ENCODE data around the gene DNAI2. TPM values are rescaled to one million over a fixed set of nuclear protein-coding genes. Genes with fewer than 3 reads are reported as not detected.
A peak's percentile ranks its signal among the peaks of the same experiment; 100 is the strongest.
"Not testable (repeated sequence)": the region's sequence is repeated elsewhere in the genome, so short reads cannot be mapped to it uniquely, and the experiment has no call there.

The DNAI2 gene
- total RNA-seq, 1 experiment from 2014 or later, result 0.26 TPM

DNA sequence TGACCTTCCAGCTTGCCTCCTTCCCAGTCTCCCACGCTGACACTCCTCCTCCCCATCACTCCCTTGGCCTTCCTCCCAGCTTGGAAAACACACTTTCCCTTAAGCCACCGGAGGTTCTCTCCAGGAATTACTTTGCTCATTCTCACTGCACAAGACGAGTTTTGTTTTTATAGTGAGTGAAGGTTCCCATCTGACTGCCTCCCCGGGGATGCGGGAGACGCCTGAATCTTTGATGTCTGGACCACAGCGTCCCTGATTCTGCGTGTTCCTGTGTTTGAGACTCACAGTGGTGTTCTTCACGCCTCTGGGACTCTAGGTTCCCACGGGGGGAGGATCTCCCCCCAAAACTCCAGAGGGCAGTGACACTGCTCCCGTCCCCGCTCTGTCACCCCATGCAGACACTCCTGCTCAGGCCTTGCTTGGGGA is 2.0 kb downstream of the DNAI2 start (continued):
- TF ChIP-seq, protein P1, sequence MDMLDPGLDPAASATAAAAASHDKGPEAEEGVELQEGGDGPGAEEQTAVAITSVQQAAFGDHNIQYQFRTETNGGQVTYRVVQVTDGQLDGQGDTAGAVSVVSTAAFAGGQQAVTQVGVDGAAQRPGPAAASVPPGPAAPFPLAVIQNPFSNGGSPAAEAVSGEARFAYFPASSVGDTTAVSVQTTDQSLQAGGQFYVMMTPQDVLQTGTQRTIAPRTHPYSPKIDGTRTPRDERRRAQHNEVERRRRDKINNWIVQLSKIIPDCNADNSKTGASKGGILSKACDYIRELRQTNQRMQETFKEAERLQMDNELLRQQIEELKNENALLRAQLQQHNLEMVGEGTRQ (CRISPR knock-in tag; IDR thresholded peaks at IDR 0.05), result no peak

DNA sequence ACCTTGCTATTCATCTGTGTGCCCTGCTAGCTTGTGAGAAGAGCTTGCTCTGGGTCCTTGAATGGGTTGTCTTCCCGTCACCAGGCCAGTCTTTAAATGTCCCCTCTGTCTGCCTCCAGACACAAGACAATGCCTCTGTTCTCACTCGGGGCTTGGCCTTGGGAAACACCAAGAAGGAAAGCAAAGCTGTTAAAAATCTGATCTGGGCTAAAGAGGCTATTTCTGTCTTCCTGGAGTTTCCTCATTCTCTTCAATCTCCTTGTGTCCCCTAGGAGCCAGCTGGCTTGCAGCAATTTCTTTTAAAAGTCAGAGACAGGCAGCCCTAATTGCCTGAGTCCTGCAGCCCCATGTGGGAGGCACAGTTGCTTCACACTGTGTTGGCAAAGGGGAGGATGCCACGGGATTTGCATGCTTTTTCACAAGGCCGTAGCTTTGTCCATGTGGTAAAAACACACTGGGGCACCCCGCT is 2.5 kb downstream of the DNAI2 start:
- H3K4me3 Mint-ChIP-seq, result no peak overlapping the region
- DNase-seq (ENCODE audit: low spot score) (no peak), ATAC-seq (no peak)
- peaks cover 35% of the 10 kb centered on the region for H3K27me3 Mint-ChIP-seq (ENCODE audit: low read depth)
- TF ChIP-seq, protein P2, sequence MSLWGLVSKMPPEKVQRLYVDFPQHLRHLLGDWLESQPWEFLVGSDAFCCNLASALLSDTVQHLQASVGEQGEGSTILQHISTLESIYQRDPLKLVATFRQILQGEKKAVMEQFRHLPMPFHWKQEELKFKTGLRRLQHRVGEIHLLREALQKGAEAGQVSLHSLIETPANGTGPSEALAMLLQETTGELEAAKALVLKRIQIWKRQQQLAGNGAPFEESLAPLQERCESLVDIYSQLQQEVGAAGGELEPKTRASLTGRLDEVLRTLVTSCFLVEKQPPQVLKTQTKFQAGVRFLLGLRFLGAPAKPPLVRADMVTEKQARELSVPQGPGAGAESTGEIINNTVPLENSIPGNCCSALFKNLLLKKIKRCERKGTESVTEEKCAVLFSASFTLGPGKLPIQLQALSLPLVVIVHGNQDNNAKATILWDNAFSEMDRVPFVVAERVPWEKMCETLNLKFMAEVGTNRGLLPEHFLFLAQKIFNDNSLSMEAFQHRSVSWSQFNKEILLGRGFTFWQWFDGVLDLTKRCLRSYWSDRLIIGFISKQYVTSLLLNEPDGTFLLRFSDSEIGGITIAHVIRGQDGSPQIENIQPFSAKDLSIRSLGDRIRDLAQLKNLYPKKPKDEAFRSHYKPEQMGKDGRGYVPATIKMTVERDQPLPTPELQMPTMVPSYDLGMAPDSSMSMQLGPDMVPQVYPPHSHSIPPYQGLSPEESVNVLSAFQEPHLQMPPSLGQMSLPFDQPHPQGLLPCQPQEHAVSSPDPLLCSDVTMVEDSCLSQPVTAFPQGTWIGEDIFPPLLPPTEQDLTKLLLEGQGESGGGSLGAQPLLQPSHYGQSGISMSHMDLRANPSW (CRISPR knock-in tag; conservative IDR thresholded peaks at IDR 0.05; ENCODE audit: low read depth), result no peak
- TF ChIP-seq ATF1 (CRISPR knock-in tag; IDR thresholded peaks at IDR 0.05) (no peak), RELA (CRISPR knock-in tag; IDR thresholded peaks at IDR 0.05; ENCODE audit: borderline replicate concordance) (no peak), SMAD4 (CRISPR knock-in tag; IDR thresholded peaks at IDR 0.05) (no peak), ZNF232 (CRISPR knock-in tag; IDR thresholded peaks at IDR 0.05) (no peak), KAT7 (CRISPR knock-in tag; IDR thresholded peaks at IDR 0.05; ENCODE audit: borderline replicate concordance) (no peak), CREB1 (CRISPR knock-in tag; IDR thresholded peaks at IDR 0.05) (no peak), GABPB1 (CRISPR knock-in tag; IDR thresholded peaks at IDR 0.05) (no peak)
- H3K27ac Mint-ChIP-seq, result no peak overlapping the region
- no peaks in the 10 kb centered on the region for H3K36me3 Mint-ChIP-seq
- H3K9me3 Mint-ChIP-seq, result no peaks in the 10 kb centered on the region
- CTCF ChIA-PET, result interaction anchor here (0.8 to 2.7 kb wide), 4 partner anchors 8 to 92 kb away, joined by 3 to 13 read pairs (median 4); no protein-coding TSS in a partner anchor
- peaks cover 31% of the 10 kb centered on the region for H3K4me1 Mint-ChIP-seq
- POLR2A ChIA-PET, result no interaction called here

DNA sequence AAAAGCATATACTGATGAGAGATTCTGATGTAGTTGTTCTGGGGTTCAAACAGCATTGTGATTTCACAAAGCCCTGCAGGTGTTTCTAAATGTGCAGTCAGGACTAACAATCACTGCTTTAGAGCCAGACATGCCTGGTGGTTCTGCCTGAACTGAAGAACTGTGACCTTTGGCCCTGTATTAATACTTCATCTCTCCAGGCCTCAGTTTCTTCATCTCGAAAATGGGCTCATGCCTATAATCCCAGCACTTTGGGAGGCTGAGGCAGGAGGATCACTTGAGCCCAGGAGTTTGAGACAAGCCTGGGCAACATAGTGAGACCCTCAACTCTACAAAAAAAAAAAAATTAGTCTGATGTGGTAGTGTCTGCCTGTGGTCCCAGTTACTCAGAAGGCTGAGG is 3.9 kb downstream of the DNAI2 start:
- Mint-ChIP-seq H3K4me3 (no peak overlapping the region), H3K36me3 (no peaks in the 10 kb centered on the region), H3K4me1 (peaks cover 17% of the 10 kb centered on the region), H3K27ac (no peak overlapping the region), H3K27me3 (ENCODE audit: low read depth) (peaks cover 31% of the 10 kb centered on the region), H3K9me3 (no peaks in the 10 kb centered on the region)
- ATAC-seq (no peak), DNase-seq (ENCODE audit: low spot score) (no peak)
- POLR2A ChIA-PET, result no interaction called here
- CTCF ChIA-PET, result interaction anchor here (1.0 to 2.0 kb wide), 2 partner anchors 19 to 90 kb away, joined by 4 to 5 read pairs; no protein-coding TSS in a partner anchor
- TF ChIP-seq TEAD4 (CRISPR knock-in tag; IDR thresholded peaks at IDR 0.05), result no peak
- no peak for TF ChIP-seq SMAD4 (CRISPR knock-in tag; IDR thresholded peaks at IDR 0.05)
- no peak for TF ChIP-seq ZNF396 (CRISPR knock-in tag; IDR thresholded peaks at IDR 0.05; ENCODE audit: borderline replicate concordance)
- no peak for TF ChIP-seq ZNF138 (CRISPR knock-in tag; conservative IDR thresholded peaks at IDR 0.05)
- no peak for TF ChIP-seq ZNF416 (CRISPR knock-in tag; IDR thresholded peaks at IDR 0.05)
- no peak for TF ChIP-seq ESRRA (CRISPR knock-in tag; IDR thresholded peaks at IDR 0.05; ENCODE audit: borderline replicate concordance)
- no peak for TF ChIP-seq CBFB (CRISPR knock-in tag; IDR thresholded peaks at IDR 0.05; ENCODE audit: low read depth)
- no peak for TF ChIP-seq NFE2L1 (CRISPR knock-in tag; IDR thresholded peaks at IDR 0.05)
- no peak for TF ChIP-seq TEAD1 (CRISPR knock-in tag; IDR thresholded peaks at IDR 0.05)
- TF ChIP-seq RELA (CRISPR knock-in tag; IDR thresholded peaks at IDR 0.05; ENCODE audit: borderline replicate concordance), result no peak
- TF ChIP-seq TCF7 (CRISPR knock-in tag; IDR thresholded peaks at IDR 0.05; ENCODE audit: low read depth), result no peak
- no peak for TF ChIP-seq CREM (CRISPR knock-in tag; IDR thresholded peaks at IDR 0.05)

DNA sequence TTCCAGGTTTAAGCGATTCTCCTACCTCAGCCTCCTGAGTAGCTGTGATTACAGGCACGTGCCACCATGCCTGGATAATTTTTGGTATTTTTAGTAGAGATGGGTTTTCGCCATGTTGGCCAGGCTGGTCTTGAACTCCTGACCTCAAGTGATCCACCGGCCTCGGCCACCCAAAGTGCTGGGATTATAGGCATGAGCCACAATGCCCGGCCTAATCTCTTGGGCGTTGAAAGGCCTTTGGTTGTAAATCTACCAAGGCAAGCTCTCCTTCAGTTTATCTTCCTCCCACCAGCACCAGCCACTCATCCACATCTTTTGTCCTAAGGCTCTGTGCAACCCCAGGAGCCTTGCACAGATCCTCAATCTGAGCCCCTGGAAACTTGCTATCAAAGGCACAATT is 5.6 kb downstream of the DNAI2 start:
- ATAC-seq; DNase-seq (ENCODE audit: low spot score); H3K9me3 Mint-ChIP-seq; CTCF ChIA-PET; H3K4me1 Mint-ChIP-seq; POLR2A ChIA-PET; H3K36me3 Mint-ChIP-seq; H3K4me3 Mint-ChIP-seq: not testable (repeated sequence)
- H3K27me3 Mint-ChIP-seq (ENCODE audit: low read depth), result peaks cover 14% of the 10 kb centered on the region
- H3K27ac Mint-ChIP-seq, result peak overlapping the region; percentile 27; the same call in 1 of the 2 replicates

All from WTC11 (cell line).